Testis (tissue), 2 donors: Measurements from ENCODE around the gene CNGB1.

Experiments
- POLR2A ChIP-seq: fragments of 450-650 bp; IDR thresholded peaks from one replicate; pipeline ENCODE4 v1.6.1; 2017; ENCODE audit warnings: antibody characterized with exemption, mild to moderate bottlenecking, moderate library complexity
- TF ChIP-seq, protein P1 (sequence below), 3 experiments: fragments of 450-650 bp in 2 of 3; fragments of 200-600 bp in 1 of 3; sonication (generic) in 1 of 3; IDR thresholded peaks; one replicate each; pipeline ENCODE4 v1.5.1; 2016 to 2019; ENCODE audit warnings: antibody characterized with exemption in 3 of 3, mild to moderate bottlenecking in 2 of 3, moderate library complexity in 1 of 3

DNA sequence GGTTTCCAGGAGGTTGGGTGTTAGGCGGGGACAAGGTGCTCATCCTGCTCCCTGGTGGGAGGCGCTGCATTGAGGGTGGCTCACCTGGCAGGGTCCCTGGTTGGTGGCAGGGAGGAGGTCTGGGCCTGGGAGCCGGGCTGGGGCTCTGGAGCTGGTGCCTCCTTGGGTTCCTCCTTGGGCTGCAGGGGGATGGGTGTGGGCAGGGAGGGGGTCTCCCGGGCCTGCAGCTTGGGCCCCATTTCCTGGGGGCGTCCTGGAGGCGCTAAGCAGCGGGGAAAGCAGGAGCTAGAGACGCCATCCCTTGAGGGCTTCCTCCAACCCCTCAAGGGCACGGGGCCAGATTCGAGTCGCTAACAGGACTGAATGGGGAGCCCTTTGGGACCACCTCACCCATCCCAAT, 11.1 kb downstream of the CNGB1 start:
- TF ChIP-seq, protein P1, sequence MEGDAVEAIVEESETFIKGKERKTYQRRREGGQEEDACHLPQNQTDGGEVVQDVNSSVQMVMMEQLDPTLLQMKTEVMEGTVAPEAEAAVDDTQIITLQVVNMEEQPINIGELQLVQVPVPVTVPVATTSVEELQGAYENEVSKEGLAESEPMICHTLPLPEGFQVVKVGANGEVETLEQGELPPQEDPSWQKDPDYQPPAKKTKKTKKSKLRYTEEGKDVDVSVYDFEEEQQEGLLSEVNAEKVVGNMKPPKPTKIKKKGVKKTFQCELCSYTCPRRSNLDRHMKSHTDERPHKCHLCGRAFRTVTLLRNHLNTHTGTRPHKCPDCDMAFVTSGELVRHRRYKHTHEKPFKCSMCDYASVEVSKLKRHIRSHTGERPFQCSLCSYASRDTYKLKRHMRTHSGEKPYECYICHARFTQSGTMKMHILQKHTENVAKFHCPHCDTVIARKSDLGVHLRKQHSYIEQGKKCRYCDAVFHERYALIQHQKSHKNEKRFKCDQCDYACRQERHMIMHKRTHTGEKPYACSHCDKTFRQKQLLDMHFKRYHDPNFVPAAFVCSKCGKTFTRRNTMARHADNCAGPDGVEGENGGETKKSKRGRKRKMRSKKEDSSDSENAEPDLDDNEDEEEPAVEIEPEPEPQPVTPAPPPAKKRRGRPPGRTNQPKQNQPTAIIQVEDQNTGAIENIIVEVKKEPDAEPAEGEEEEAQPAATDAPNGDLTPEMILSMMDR (IDR thresholded peaks at IDR 0.05): no peak
- TF ChIP-seq POLR2A: no peak
